HepG2 (cell line): Measurements from ENCODE around the gene THSD4. TPM values are rescaled to one million over a fixed set of nuclear protein-coding genes. Genes with fewer than 3 reads are reported as not detected.

Experiments
- ATAC-seq: fragments of 200-7000 bp; cut with Tn5 transposase; 3 replicates; pipeline ENCODE4 v1.9.1; 2020; ENCODE audit warnings: mild to moderate bottlenecking, moderate library complexity
- BruUV-seq: library from RNA; stranded (reverse); fragments of 400-500 nt; replicated peaks from 2 replicates; lab custom pipeline; 2021; lab: Mats Ljungman, UMichigan
- CTCF ChIA-PET: fragments of 300-600 bp; formaldehyde crosslinking; extraction: SDS; loops from one replicate; lab custom pipeline; 2021; ENCODE audit warnings: low total read pairs, inconsistent platforms, low intra/inter-chr PET ratio; lab: Yijun Ruan, JAX
- POLR2A ChIA-PET: fragments of 350-600 bp; sonication (Branson Sonifier 250); formaldehyde crosslinking; loops from one replicate; lab custom pipeline; 2020; ENCODE audit warnings: antibody characterized with exemption, inconsistent platforms; lab: Yijun Ruan, JAX
- DNase-seq: peaks from one replicate; pipeline ENCODE4 v3.0.0-alpha.2; 2015; ENCODE audit warnings: low spot score
- FAIRE-seq: peaks from 3 replicates; lab custom pipeline; 2011; peaks lifted over from hg19 to GRCh38; lab: Jason Lieb, UNC
- H2AFZ ChIP-seq: one replicate; pipeline ENCODE4 v1.6.1; 2011; ENCODE audit warnings: low read length, inconsistent platforms
- H3K27ac ChIP-seq: fragments of 300-600 bp; 3 replicates; pipeline ENCODE4 v1.8.0; 2011; ENCODE audit warnings: mixed run types, mild to moderate bottlenecking, mixed read lengths, low read length, inconsistent platforms; ENCODE audit not compliant: insufficient read depth; ENCODE audit errors: extremely low read length
- H3K27me3 ChIP-seq, 2 experiments: fragments of 200-600 bp in 1 of 2; 2 replicates in 1 of 2; 3 replicates in 1 of 2; pipeline versions ENCODE4 v1.6.0 to v1.8.0; 2011; ENCODE audit warnings: low read length in 2 of 2, mild to moderate bottlenecking in 2 of 2, moderate library complexity in 2 of 2, inconsistent platforms in 1 of 2; ENCODE audit not compliant: insufficient read depth in 2 of 2, control insufficient read depth in 1 of 2
- H3K36me3 ChIP-seq, 2 experiments: fragments of 200-600 bp in 1 of 2; replicated peaks in 1 of 2; 2 replicates in 1 of 2; 3 replicates in 1 of 2; pipeline versions ENCODE4 v1.5.1 to v1.8.0; 2011; ENCODE audit warnings: low read length in 2 of 2, inconsistent platforms in 1 of 2; ENCODE audit not compliant: insufficient read depth in 2 of 2, control insufficient read depth in 1 of 2
- H3K4me1 ChIP-seq: 2 replicates; pipeline ENCODE4 v1.5.1; 2012; ENCODE audit warnings: low read length, inconsistent platforms; ENCODE audit not compliant: insufficient read depth
- H3K4me2 ChIP-seq: 2 replicates; pipeline ENCODE4 v1.6.0; 2011; ENCODE audit warnings: low read depth, low read length, inconsistent platforms
- H3K4me3 ChIP-seq, 3 experiments: fragments of 200-600 bp in 1 of 3; sonication (generic), shearing (Covaris generic) in 1 of 3; replicated peaks in 1 of 3; 2 replicates each; pipeline ENCODE4 v1.5.1; 2011 to 2016; ENCODE audit warnings: low read length in 3 of 3, inconsistent platforms in 2 of 3, low read depth in 2 of 3, mild to moderate bottlenecking in 2 of 3, control low read depth in 1 of 3, mixed read lengths in 1 of 3; ENCODE audit not compliant: insufficient read depth in 1 of 3
- H3K79me2 ChIP-seq: one replicate; pipeline ENCODE4 v1.6.1; 2011; ENCODE audit warnings: low read length, inconsistent platforms; ENCODE audit not compliant: insufficient read depth
- H3K9ac ChIP-seq: 2 replicates; pipeline ENCODE4 v1.6.0; 2011; ENCODE audit warnings: mild to moderate bottlenecking, low read depth, low read length, inconsistent platforms; ENCODE audit not compliant: insufficient read depth
- H3K9me3 ChIP-seq: 2 replicates; pipeline ENCODE4 v1.5.1; 2012; ENCODE audit warnings: mild to moderate bottlenecking, low read length
- H4K20me1 ChIP-seq: 2 replicates; pipeline ENCODE4 v1.6.0; 2011; ENCODE audit warnings: inconsistent platforms, mild to moderate bottlenecking, low read length, moderate library complexity; ENCODE audit not compliant: insufficient read depth
- ARID2 ChIP-seq: sonication (generic); formaldehyde crosslinking; IDR thresholded peaks from 2 replicates; pipeline ENCODE4 v1.8.1; 2022; ENCODE audit warnings: mild to moderate bottlenecking, missing genetic modification reagents, borderline replicate concordance
- BRF2 ChIP-seq: sonication (generic); formaldehyde crosslinking; IDR thresholded peaks from 2 replicates; pipeline ENCODE4 v1.8.1; 2022; ENCODE audit warnings: mild to moderate bottlenecking, missing genetic modification reagents
- DR1 ChIP-seq: sonication (generic); formaldehyde crosslinking; IDR thresholded peaks from 2 replicates; pipeline ENCODE4 v1.8.0; 2021; ENCODE audit warnings: mild to moderate bottlenecking, missing genetic modification reagents, inconsistent platforms
- IRF9 ChIP-seq: sonication (generic); formaldehyde crosslinking; IDR thresholded peaks from 2 replicates; pipeline ENCODE4 v1.8.0; 2022; ENCODE audit warnings: missing genetic modification reagents, mild to moderate bottlenecking, borderline replicate concordance
- JARID2 ChIP-seq: sonication (generic); formaldehyde crosslinking; IDR thresholded peaks from 2 replicates; pipeline ENCODE4 v1.8.1; 2023; ENCODE audit warnings: missing genetic modification reagents, inconsistent platforms; ENCODE audit not compliant: insufficient replicate concordance
- NR2F6 ChIP-seq, 2 experiments: IDR thresholded peaks; 2 replicates each; pipeline ENCODE4 v1.6.1; 2016; ENCODE audit warnings: antibody characterized with exemption in 1 of 2, mild to moderate bottlenecking in 1 of 2
- RARG ChIP-seq: sonication (generic); formaldehyde crosslinking; IDR thresholded peaks from 2 replicates; pipeline ENCODE4 v1.4.0; 2020; ENCODE audit warnings: low read depth, mild to moderate bottlenecking, missing genetic modification reagents
- SALL1 ChIP-seq: sonication (generic); formaldehyde crosslinking; IDR thresholded peaks from 2 replicates; pipeline ENCODE4 v1.8.0; 2022; ENCODE audit warnings: mild to moderate bottlenecking, missing genetic modification reagents
- SRSF9 ChIP-seq: fragments of 200-400 bp; formaldehyde crosslinking; IDR thresholded peaks from 2 replicates; pipeline ENCODE4 v1.6.1; 2018; ENCODE audit warnings: borderline replicate concordance, mild to moderate bottlenecking, low read depth, low read length; ENCODE audit not compliant: insufficient read depth, poor library complexity, severe bottlenecking
- TAF15 ChIP-seq: fragments of 200-400 bp; formaldehyde crosslinking; IDR thresholded peaks from one replicate; pipeline ENCODE4 v1.6.1; 2018; ENCODE audit warnings: mild to moderate bottlenecking, low read depth, low read length; ENCODE audit not compliant: poor library complexity, severe bottlenecking
- TGIF2 ChIP-seq: IDR thresholded peaks from 2 replicates; pipeline ENCODE4 v1.6.1; 2016; ENCODE audit warnings: control low read depth, missing compliant biosample characterization
- ZBTB14 ChIP-seq: sonication (generic); formaldehyde crosslinking; IDR thresholded peaks from 2 replicates; pipeline ENCODE4 v1.4.0; 2020; ENCODE audit warnings: missing genetic modification reagents
- ZMYM2 ChIP-seq: sonication (generic); formaldehyde crosslinking; IDR thresholded peaks from 2 replicates; pipeline ENCODE4 v1.8.0; 2022; ENCODE audit warnings: mild to moderate bottlenecking, missing genetic modification reagents
- ZNF543 ChIP-seq: sonication (generic); formaldehyde crosslinking; IDR thresholded peaks from 2 replicates; pipeline ENCODE4 v1.4.0; 2020; ENCODE audit warnings: mild to moderate bottlenecking, missing genetic modification reagents
- ZNF567 ChIP-seq: sonication (generic); formaldehyde crosslinking; IDR thresholded peaks from 2 replicates; pipeline ENCODE4 v1.8.1; 2023; ENCODE audit warnings: mild to moderate bottlenecking, missing genetic modification reagents, borderline replicate concordance
- ZNF883 ChIP-seq: sonication (generic); formaldehyde crosslinking; IDR thresholded peaks from 2 replicates; pipeline ENCODE4 v1.5.1; 2020; ENCODE audit warnings: mild to moderate bottlenecking, missing genetic modification reagents; ENCODE audit errors: not compliant biosample characterization
- WGBS: methylation state at CpG from one replicate; pipeline ENCODE4 v1.1.6; 2017; ENCODE audit warnings: low lambda C conversion rate; 5-methylcytosine and 5-hydroxymethylcytosine counted together
- in situ Hi-C: cut with HindIII; loops from 2 replicates; pipeline ENCODE4 v1.10.0; 2017; ENCODE audit warnings: low pct_unique_long_range_greater_than_20kb; ENCODE audit not compliant: extremely low pct_ligation_motif_present
- intact Hi-C: fragments of 100-400 bp; cut with micrococcal nuclease; formaldehyde crosslinking; loops from one replicate; pipeline ENCODE4 v1.10.0; 2022; ENCODE audit not compliant: unreplicated experiment
- polyA plus RNA-seq, 8 experiments: library from polyadenylated mRNA; depleted of rRNA in 3 of 8; stranded (reverse) in 7 of 8; unstranded in 1 of 8; fragments of >200 nt; fragmentation: Illumina TruSeq in 4 of 8; extraction: Trizol in 4 of 8; gene quantifications; 2 replicates each; pipeline versions ENCODE4 v1.2.1 to v1.2.3, GENCODE V29; 2011 to 2016; ENCODE audit warnings: low read depth in 4 of 8, missing spikeins in 1 of 8, mixed read lengths in 1 of 8; ENCODE audit not compliant: insufficient read depth in 1 of 8
- total RNA-seq, 5 experiments: library from RNA; depleted of rRNA; stranded (reverse); fragments of >200 nt; fragmentation: Illumina TruSeq; extraction: Trizol; gene quantifications; 2 replicates each; pipeline ENCODE4 v1.2.3, GENCODE V29; 2016; ENCODE audit warnings: low read depth in 1 of 5

The THSD4 gene
- total and polyA plus RNA-seq, 2 of the 13 experiments (the other 11 are each of a cell fraction or from before 2014, with no cell fraction given): 0.07 to 0.21 TPM

- TF ChIP-seq ARID2 (CRISPR knock-in tag): no peak
- no peak for TF ChIP-seq ZBTB14
- no peak for TF ChIP-seq ZNF543 (CRISPR knock-in tag)
- TF ChIP-seq DR1 (CRISPR knock-in tag): no peak
- no peak for TF ChIP-seq RARG (CRISPR knock-in tag)
- TF ChIP-seq IRF9: no peak
- no peak for TF ChIP-seq SALL1
- no peak for TF ChIP-seq SRSF9
- TF ChIP-seq ZMYM2: no peak
- no peak for TF ChIP-seq ZNF883
These were observed 215.4 kb downstream of the THSD4 start (continued) for GRCh38 chr15:71330638-71331162.

- no peak for ATAC-seq
- TF ChIP-seq BRF2 (CRISPR knock-in tag) (no peak), JARID2 (CRISPR knock-in tag) (no peak), NR2F6 (IDR thresholded peaks at IDR 0.05) (no peak), NR2F6 (CRISPR knock-in tag; IDR thresholded peaks at IDR 0.05) (no peak), TGIF2 (CRISPR knock-in tag) (no peak), TAF15 (no peak), ZNF567 (CRISPR knock-in tag) (no peak)
- BruUV-seq: no TSS peak
- intact Hi-C loops (no loop called here), in situ Hi-C loops (no loop called here)
- DNase-seq: no peak
- H3K4me2 ChIP-seq: no peak overlapping the region
- no peak overlapping the region for H3K27ac ChIP-seq
- CTCF ChIA-PET: no interaction called here
- no peak overlapping the region for H3K4me3 ChIP-seq
- H3K9ac ChIP-seq: no peak overlapping the region
- WGBS: 49% methylated on average over 3 of the region's 4 CpGs
- H3K9me3 ChIP-seq: no peaks in the 10 kb centered on the region
- H3K79me2 ChIP-seq: no peaks in the 10 kb centered on the region
- no peaks in the 10 kb centered on the region for H3K36me3 ChIP-seq
- H3K4me1 ChIP-seq: peaks cover 10% of the 10 kb centered on the region
- H4K20me1 ChIP-seq: no peaks in the 10 kb centered on the region
- no peaks in the 10 kb centered on the region for H3K27me3 ChIP-seq
- no peak overlapping the region for H2AFZ ChIP-seq
- no peak for FAIRE-seq
- POLR2A ChIA-PET: no interaction called here
These were observed 215.9 kb downstream of the THSD4 start for GRCh38 chr15:71331173-71331572.
